IMR-90 (cell line): ENCODE results near the gene LRRC4C. TPM values are rescaled to one million over a fixed set of nuclear protein-coding genes. Genes with fewer than 3 reads are reported as not detected.

Experiments used
- ATAC-seq: fragments of 200-7000 bp; cut with Tn5 transposase; 2 replicates; pipeline ENCODE4 v1.9.1; 2020; ENCODE audit warnings: low read depth, mild to moderate bottlenecking, moderate library complexity
- BruUV-seq: library from RNA; stranded (reverse); fragments of 400-500 nt; replicated peaks from 2 replicates; lab custom pipeline; 2021; lab: Mats Ljungman, UMichigan
- CTCF ChIA-PET: fragments of 300-600 bp; formaldehyde crosslinking; extraction: SDS; loops from one replicate; lab custom pipeline; 2021; ENCODE audit warnings: antibody characterized with exemption; lab: Yijun Ruan, JAX
- POLR2A ChIA-PET: fragments of 300-600 bp; sonication (Branson Sonifier 250); formaldehyde crosslinking; loops from one replicate; lab custom pipeline; 2022; ENCODE audit warnings: antibody characterized with exemption; ENCODE audit not compliant: unreplicated experiment; lab: Charles Lee
- DNase-seq: peaks from one replicate; pipeline ENCODE4 v3.0.0; 2013
- H2AFZ ChIP-seq: replicated peaks from 2 replicates; pipeline ENCODE3; 2013; ENCODE audit warnings: low read length, mild to moderate bottlenecking; ENCODE audit not compliant: poor library complexity
- H2AK5ac ChIP-seq: 2 replicates; pipeline ENCODE4 v1.6.1; 2013; ENCODE audit warnings: low read depth, low read length, inconsistent platforms
- H2AK9ac ChIP-seq: replicated peaks from 2 replicates; pipeline ENCODE3; 2013; ENCODE audit warnings: mild to moderate bottlenecking, low read depth, low read length, moderate library complexity; ENCODE audit not compliant: poor library complexity
- H2BK120ac ChIP-seq: 2 replicates; pipeline ENCODE4 v1.6.1; 2013; ENCODE audit warnings: low read depth, low read length, inconsistent platforms
- H2BK15ac ChIP-seq: 3 replicates; pipeline ENCODE4 v1.6.1; 2013; ENCODE audit warnings: low read depth, low read length, inconsistent platforms
- H2BK20ac ChIP-seq: 2 replicates; pipeline ENCODE4 v1.6.1; 2013; ENCODE audit warnings: low read depth, mild to moderate bottlenecking, inconsistent platforms, low read length, moderate library complexity
- H2BK5ac ChIP-seq: 2 replicates; pipeline ENCODE4 v1.6.1; 2013; ENCODE audit warnings: mild to moderate bottlenecking, low read depth, low read length, inconsistent platforms; ENCODE audit not compliant: poor library complexity, severe bottlenecking
- H3K14ac ChIP-seq: replicated peaks from 2 replicates; pipeline ENCODE4 v1.6.1; 2013; ENCODE audit warnings: low read depth, low read length, inconsistent platforms
- H3K18ac ChIP-seq: 2 replicates; pipeline ENCODE4 v1.6.1; 2013; ENCODE audit warnings: low read depth, low read length, control low read depth
- H3K23ac ChIP-seq: 2 replicates; pipeline ENCODE4 v1.6.1; 2013; ENCODE audit warnings: low read depth, low read length, inconsistent platforms
- H3K27ac ChIP-seq: 2 replicates; pipeline ENCODE4 v1.5.1; 2013; ENCODE audit warnings: mild to moderate bottlenecking, control low read depth, low read length; ENCODE audit not compliant: insufficient read depth
- H3K27me3 ChIP-seq: 2 replicates; pipeline ENCODE4 v1.6.1; 2013; ENCODE audit warnings: low read length; ENCODE audit not compliant: control insufficient read depth, insufficient read depth
- H3K36me3 ChIP-seq: 2 replicates; pipeline ENCODE4 v1.6.1; 2013; ENCODE audit warnings: low read length, mixed read lengths; ENCODE audit not compliant: control insufficient read depth, insufficient read depth
- H3K4ac ChIP-seq: 2 replicates; pipeline ENCODE4 v1.6.1; 2013; ENCODE audit warnings: low read depth, low read length, inconsistent platforms
- H3K4me1 ChIP-seq: 2 replicates; pipeline ENCODE4 v1.6.1; 2013; ENCODE audit warnings: low read length, mixed read lengths; ENCODE audit not compliant: control insufficient read depth, insufficient read depth
- H3K4me2 ChIP-seq: 2 replicates; pipeline ENCODE4 v1.6.1; 2013; ENCODE audit warnings: low read depth, mild to moderate bottlenecking, control low read depth, low read length, moderate library complexity
- H3K4me3 ChIP-seq: 2 replicates; pipeline ENCODE4 v1.5.1; 2013; ENCODE audit warnings: low read depth, mild to moderate bottlenecking, control low read depth, low read length, moderate library complexity; ENCODE audit not compliant: insufficient read depth
- H3K56ac ChIP-seq: 2 replicates; pipeline ENCODE4 v1.6.1; 2013; ENCODE audit warnings: low read length, inconsistent platforms; ENCODE audit not compliant: insufficient read depth; ENCODE audit errors: extremely low read depth
- H3K79me1 ChIP-seq, 2 experiments: 2 replicates each; pipeline ENCODE4 v1.6.1; 2013; ENCODE audit warnings: low read length in 2 of 2, inconsistent platforms in 1 of 2, low read depth in 1 of 2
- H3K9ac ChIP-seq: 2 replicates; pipeline ENCODE4 v1.6.1; 2013; ENCODE audit warnings: low read depth, low read length, control low read depth
- H3K9me1 ChIP-seq: 2 replicates; pipeline ENCODE4 v1.6.1; 2013; ENCODE audit warnings: low read length, inconsistent platforms; ENCODE audit not compliant: insufficient read depth
- H3K9me3 ChIP-seq: 2 replicates; pipeline ENCODE4 v1.6.1; 2013; ENCODE audit warnings: low read length; ENCODE audit not compliant: control insufficient read depth, insufficient read depth
- H4K20me1 ChIP-seq: 2 replicates; pipeline ENCODE4 v1.6.1; 2013; ENCODE audit warnings: low read length, inconsistent platforms; ENCODE audit not compliant: insufficient read depth
- H4K5ac ChIP-seq: 2 replicates; pipeline ENCODE4 v1.6.1; 2013; ENCODE audit warnings: mild to moderate bottlenecking, low read depth, low read length, control low read depth
- H4K8ac ChIP-seq, 2 experiments: 2 replicates each; pipeline ENCODE4 v1.6.1; 2013; ENCODE audit warnings: low read depth in 2 of 2, low read length in 2 of 2, control low read depth in 1 of 2, inconsistent platforms in 1 of 2
- H4K91ac ChIP-seq: 2 replicates; pipeline ENCODE4 v1.6.1; 2013; ENCODE audit warnings: low read depth, low read length, inconsistent platforms; ENCODE audit not compliant: insufficient read depth
- BHLHE40 ChIP-seq: fragments of 150-350 bp; IDR thresholded peaks from 2 replicates; pipeline ENCODE4 v1.6.1; 2016; ENCODE audit warnings: mild to moderate bottlenecking, low read depth, low read length
- MAFK ChIP-seq: IDR thresholded peaks from 2 replicates; pipeline ENCODE4 v1.6.1; 2012; ENCODE audit warnings: low read depth, low read length, improper control_type of control experiment
- NFE2L2 ChIP-seq: fragments of 150-350 bp; IDR thresholded peaks from 2 replicates; pipeline ENCODE4 v1.6.1; 2016; ENCODE audit warnings: low read depth, mild to moderate bottlenecking, low read length
- WGBS, 2 experiments: methylation state at CpG; one replicate each; pipeline versions ENCODE4 v1.1.5 to v1.1.7; 2013; ENCODE audit warnings: missing lambda C conversion rate in 2 of 2; ENCODE audit not compliant: insufficient read length in 1 of 2; ENCODE audit errors: extremely low coverage in 2 of 2; 5-methylcytosine and 5-hydroxymethylcytosine counted together
- dilution Hi-C: fragments of 300-500 bp; cut with HindIII; formaldehyde crosslinking; loops from one replicate; pipeline ENCODE4 v1.14.3; 2018; ENCODE audit warnings: low sequenced_read_pairs; ENCODE audit not compliant: unreplicated experiment
- in situ Hi-C: fragments of 300-500 bp; cut with MboI; formaldehyde crosslinking; loops from 3 replicates; pipeline ENCODE4 v1.14.3; 2019; ENCODE audit warnings: low sequenced_read_pairs, inconsistent platforms, mixed read lengths
- intact Hi-C: fragments of 100-400 bp; cut with micrococcal nuclease; formaldehyde crosslinking; loops from 2 replicates; pipeline ENCODE4 v1.10.0; 2022
- polyA plus RNA-seq, 3 experiments: library from polyadenylated mRNA; depleted of rRNA; stranded (reverse); fragments of >200 nt; gene quantifications; 2 replicates each; pipeline ENCODE4 v1.2.3, GENCODE V29; 2012; ENCODE audit warnings: low replicate concordance in 1 of 3
- total RNA-seq: library from RNA; depleted of rRNA; stranded (reverse); fragments of >200 nt; gene quantifications from 2 replicates; pipeline ENCODE4 v1.2.3, GENCODE V29; 2012

Gene LRRC4C
- total and polyA plus RNA-seq, 2 of the 4 experiments (the other 2 are of a cell fraction): under 0.01 to 0.03 TPM

GRCh38 chr11:40187295-40187694, 1272.2 kb downstream of the LRRC4C start:
- no TSS peak for BruUV-seq
- no peak for TF ChIP-seq MAFK
- TF ChIP-seq BHLHE40: no peak
- TF ChIP-seq NFE2L2: no peak
- no peak overlapping the region for H2BK120ac ChIP-seq
- H2BK15ac ChIP-seq: no peak overlapping the region
- H3K14ac ChIP-seq: no peak overlapping the region
- no peak overlapping the region for H3K9ac ChIP-seq
- no peaks in the 10 kb centered on the region for H3K79me1 ChIP-seq
- CTCF ChIA-PET: no interaction called here
- no peak overlapping the region for H4K5ac ChIP-seq
- H3K4me1 ChIP-seq: no peaks in the 10 kb centered on the region
- no peak overlapping the region for H3K23ac ChIP-seq
- no peak overlapping the region for H2BK5ac ChIP-seq
- H3K18ac ChIP-seq: no peak overlapping the region
- no peak overlapping the region for H4K91ac ChIP-seq
- WGBS, 2 experiments: no CpG with 5 or more reads among the region's 4 CpGs
- no peak overlapping the region for H3K4ac ChIP-seq
- H2BK20ac ChIP-seq: no peak overlapping the region
- DNase-seq: no peak
- no peak overlapping the region for H3K4me2 ChIP-seq
- POLR2A ChIA-PET: no interaction called here
- no peak overlapping the region for H4K8ac ChIP-seq
- H2AFZ ChIP-seq: no peak overlapping the region
- no peaks in the 10 kb centered on the region for H3K36me3 ChIP-seq
- H2AK5ac ChIP-seq: no peak overlapping the region
- H2AK9ac ChIP-seq: no peak overlapping the region
- peaks cover 9% of the 10 kb centered on the region; the same call in 1 of the 2 replicates for H3K9me3 ChIP-seq
- dilution Hi-C loops (no loop called here), in situ Hi-C loops (no loop called here), intact Hi-C loops (no loop called here)
- no peak for ATAC-seq
- no peak overlapping the region for H3K27ac ChIP-seq
- H4K20me1 ChIP-seq: no peaks in the 10 kb centered on the region
- no peaks in the 10 kb centered on the region for H3K27me3 ChIP-seq
- no peaks in the 10 kb centered on the region for H3K9me1 ChIP-seq
- H3K56ac ChIP-seq: no peak overlapping the region
- no peak overlapping the region for H3K4me3 ChIP-seq
